NCI-H1105 treated with DMSO at 0.1 percent for 48 hours (cell line): Measurements from ENCODE around the gene PDIK1L.
A peak's percentile ranks its signal among the peaks of the same experiment; 100 is the strongest.

ENCODE experiments used
- DNase-seq: peaks from one replicate; lab custom pipeline; 2025; lab: John Stamatoyannopoulos, UW

PDIK1L gene

GRCh38 chr1:26155370-26156284 is 44.0 kb downstream of the PDIK1L start:
- no peak for DNase-seq

- no peak for DNase-seq
Measured at GRCh38 chr1:26156285-26157038, 44.8 kb downstream of the PDIK1L start.

- no peak for DNase-seq
Measured at GRCh38 chr1:26158271-26158907, 46.8 kb downstream of the PDIK1L start.

GRCh38 chr1:26158908-26159742 is 47.5 kb downstream of the PDIK1L start, which contains the start of gene FAM110D:
Gene FAM110D, plus strand, starts transcription at chr1:26159079. Its CDS starts 2,213 bp downstream, at chr1:26161292.
- DNase-seq = no peak

- no peak for DNase-seq
Measured at GRCh38 chr1:26159743-26160039, 48.1 kb downstream of the PDIK1L start.

- no peak for DNase-seq
Measured at GRCh38 chr1:26160527-26161414, 49.1 kb downstream of the PDIK1L start.

- peak; percentile 25 for DNase-seq
Measured at GRCh38 chr1:26161415-26162219, 50.0 kb downstream of the PDIK1L start.

- no peak for DNase-seq
Measured at GRCh38 chr1:26162220-26162709, 50.6 kb downstream of the PDIK1L start.

GRCh38 chr1:26163684-26164035 is 52.0 kb downstream of the PDIK1L start:
- no peak for DNase-seq

- no peak for DNase-seq
Measured at GRCh38 chr1:26164036-26164860, 52.6 kb downstream of the PDIK1L start.

GRCh38 chr1:26164861-26165842 is 53.5 kb downstream of the PDIK1L start:
- DNase-seq = no peak

- no peak for DNase-seq
Measured at GRCh38 chr1:26166719-26167281, 55.2 kb downstream of the PDIK1L start.

GRCh38 chr1:26168410-26169197 is 57.0 kb downstream of the PDIK1L start, which contains the start of gene C1orf232:
Gene C1orf232, minus strand, starts transcription at chr1:26168963. Its CDS starts 464 bp downstream, at chr1:26168499.
- peak; percentile 30 for DNase-seq

- no peak for DNase-seq
Measured at GRCh38 chr1:26169198-26169554, 57.6 kb downstream of the PDIK1L start.

- peak; percentile 85 for DNase-seq
Measured at GRCh38 chr1:26169669-26170471, 58.2 kb downstream of the PDIK1L start, which contains the start of gene ZNF593. Gene ZNF593, plus strand, starts transcription at chr1:26169908. Its CDS starts 76 bp downstream, at chr1:26169984.

GRCh38 chr1:26170472-26170821 is 58.8 kb downstream of the PDIK1L start:
- DNase-seq = no peak
